Upper lobe of left lung (tissue), 4 donors: Measurements from ENCODE around the gene TMEM236.

Source experiments
- EP300 ChIP-seq, 4 donors: sonication (generic); formaldehyde crosslinking; IDR thresholded peaks; one replicate each; pipeline ENCODE4 v1.5.1; 2017; ENCODE audit warnings: antibody characterized with exemption in 4 of 4, control low read depth in 2 of 4
- TF ChIP-seq, protein P1 (sequence below), 6 experiments: fragments of 450-650 bp in 4 of 6; fragments of 200-600 bp in 2 of 6; sonication (generic) in 2 of 6; IDR thresholded peaks; one replicate each; pipeline ENCODE4 v1.5.1; 2016 to 2019; ENCODE audit warnings: antibody characterized with exemption in 6 of 6

DNA sequence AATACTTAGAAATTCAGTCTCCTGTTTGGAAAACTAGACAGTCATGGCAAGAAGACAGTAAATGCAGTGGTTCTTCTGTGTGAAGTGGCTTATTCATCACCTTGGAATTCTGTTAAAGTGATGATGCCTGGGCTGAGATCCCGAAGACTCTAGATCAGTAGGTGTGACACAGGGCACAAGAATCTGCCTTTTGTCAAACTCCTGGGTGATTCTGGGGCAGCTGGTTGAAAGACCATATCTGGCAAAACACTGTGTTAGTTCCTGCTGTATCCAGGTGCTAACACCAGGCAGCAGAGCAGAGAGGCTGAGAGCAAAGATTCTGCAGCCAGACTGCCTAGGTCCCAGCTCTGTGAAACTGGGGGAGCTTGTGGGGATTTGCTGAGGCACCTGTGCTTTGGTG, 83.7 kb downstream of the TMEM236 start:
- no peak for TF ChIP-seq EP300 (IDR thresholded peaks at IDR 0.05)
- TF ChIP-seq, protein P1, sequence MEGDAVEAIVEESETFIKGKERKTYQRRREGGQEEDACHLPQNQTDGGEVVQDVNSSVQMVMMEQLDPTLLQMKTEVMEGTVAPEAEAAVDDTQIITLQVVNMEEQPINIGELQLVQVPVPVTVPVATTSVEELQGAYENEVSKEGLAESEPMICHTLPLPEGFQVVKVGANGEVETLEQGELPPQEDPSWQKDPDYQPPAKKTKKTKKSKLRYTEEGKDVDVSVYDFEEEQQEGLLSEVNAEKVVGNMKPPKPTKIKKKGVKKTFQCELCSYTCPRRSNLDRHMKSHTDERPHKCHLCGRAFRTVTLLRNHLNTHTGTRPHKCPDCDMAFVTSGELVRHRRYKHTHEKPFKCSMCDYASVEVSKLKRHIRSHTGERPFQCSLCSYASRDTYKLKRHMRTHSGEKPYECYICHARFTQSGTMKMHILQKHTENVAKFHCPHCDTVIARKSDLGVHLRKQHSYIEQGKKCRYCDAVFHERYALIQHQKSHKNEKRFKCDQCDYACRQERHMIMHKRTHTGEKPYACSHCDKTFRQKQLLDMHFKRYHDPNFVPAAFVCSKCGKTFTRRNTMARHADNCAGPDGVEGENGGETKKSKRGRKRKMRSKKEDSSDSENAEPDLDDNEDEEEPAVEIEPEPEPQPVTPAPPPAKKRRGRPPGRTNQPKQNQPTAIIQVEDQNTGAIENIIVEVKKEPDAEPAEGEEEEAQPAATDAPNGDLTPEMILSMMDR (IDR thresholded peaks at IDR 0.05), result no peak
